HepG2 (cell line): Measurements from ENCODE around the gene UBL5. TPM values are rescaled to one million over a fixed set of nuclear protein-coding genes. Genes with fewer than 3 reads are reported as not detected.

ENCODE experiments used
- CSRNP1 ChIP-seq: sonication (generic); formaldehyde crosslinking; IDR thresholded peaks from 2 replicates; pipeline ENCODE4 v1.8.1; 2023; ENCODE audit warnings: mild to moderate bottlenecking, missing genetic modification reagents
- ERF ChIP-seq: IDR thresholded peaks from 2 replicates; pipeline ENCODE4 v1.6.1; 2018; ENCODE audit warnings: missing biosample characterization, missing genetic modification reagents
- GATAD1 ChIP-seq: IDR thresholded peaks from 2 replicates; pipeline ENCODE4 v1.6.1; 2016; ENCODE audit warnings: missing genetic modification reagents, missing compliant biosample characterization
- GATAD2A ChIP-seq: IDR thresholded peaks from 2 replicates; pipeline ENCODE4 v1.6.1; 2016
- HMGXB4 ChIP-seq, 2 experiments: sonication (generic) in 1 of 2; formaldehyde crosslinking in 1 of 2; IDR thresholded peaks; 2 replicates each; pipeline versions ENCODE4 v1.4.0 to v1.6.1; 2018 to 2020; ENCODE audit warnings: missing genetic modification reagents in 2 of 2, borderline replicate concordance in 1 of 2, low read depth in 1 of 2, mild to moderate bottlenecking in 1 of 2, missing biosample characterization in 1 of 2
- HOXA9 ChIP-seq: sonication (generic); formaldehyde crosslinking; IDR thresholded peaks from 2 replicates; pipeline ENCODE4 v1.8.1; 2022; ENCODE audit warnings: missing genetic modification reagents, mild to moderate bottlenecking, moderate library complexity, borderline replicate concordance
- MYNN ChIP-seq: sonication (generic); formaldehyde crosslinking; IDR thresholded peaks from 2 replicates; pipeline ENCODE4 v1.4.0; 2020; ENCODE audit warnings: mild to moderate bottlenecking, low read depth, missing genetic modification reagents
- NFE2 ChIP-seq: sonication (generic); formaldehyde crosslinking; IDR thresholded peaks from 2 replicates; pipeline ENCODE4 v1.4.0; 2020; ENCODE audit warnings: missing genetic modification reagents
- PAXIP1 ChIP-seq: sonication (generic); formaldehyde crosslinking; conservative IDR thresholded peaks from 2 replicates; pipeline ENCODE4 v1.4.0; 2020; ENCODE audit warnings: mild to moderate bottlenecking, missing genetic modification reagents, moderate library complexity
- RBFOX2 ChIP-seq: fragments of 200-400 bp; formaldehyde crosslinking; IDR thresholded peaks from 2 replicates; pipeline ENCODE4 v1.6.1; 2017; ENCODE audit warnings: low read depth, mild to moderate bottlenecking, low read length
- SALL2 ChIP-seq: sonication (generic); formaldehyde crosslinking; IDR thresholded peaks from 2 replicates; pipeline ENCODE4 v1.8.1; 2023; ENCODE audit warnings: mild to moderate bottlenecking, missing genetic modification reagents, inconsistent platforms
- SATB2 ChIP-seq: sonication (generic); formaldehyde crosslinking; IDR thresholded peaks from 2 replicates; pipeline ENCODE4 v1.5.0; 2020; ENCODE audit warnings: missing genetic modification reagents
- ZFX ChIP-seq: sonication (generic); formaldehyde crosslinking; IDR thresholded peaks from 2 replicates; pipeline ENCODE4 v1.4.0; 2020; ENCODE audit warnings: mild to moderate bottlenecking, low read depth, missing genetic modification reagents, moderate library complexity
- ZNF672 ChIP-seq: sonication (generic); formaldehyde crosslinking; IDR thresholded peaks from 2 replicates; pipeline ENCODE4 v1.8.1; 2022; ENCODE audit warnings: missing genetic modification reagents
- ZNF816 ChIP-seq: sonication (generic); formaldehyde crosslinking; IDR thresholded peaks from 2 replicates; pipeline ENCODE4 v1.8.0; 2022; ENCODE audit warnings: missing genetic modification reagents, mild to moderate bottlenecking, borderline replicate concordance
- polyA plus RNA-seq, 8 experiments: library from polyadenylated mRNA; depleted of rRNA in 3 of 8; stranded (reverse) in 7 of 8; unstranded in 1 of 8; fragments of >200 nt; fragmentation: Illumina TruSeq in 4 of 8; extraction: Trizol in 4 of 8; gene quantifications; 2 replicates each; pipeline versions ENCODE4 v1.2.1 to v1.2.3, GENCODE V29; 2011 to 2016; ENCODE audit warnings: low read depth in 4 of 8, missing spikeins in 1 of 8, mixed read lengths in 1 of 8; ENCODE audit not compliant: insufficient read depth in 1 of 8
- total RNA-seq, 5 experiments: library from RNA; depleted of rRNA; stranded (reverse); fragments of >200 nt; fragmentation: Illumina TruSeq; extraction: Trizol; gene quantifications; 2 replicates each; pipeline ENCODE4 v1.2.3, GENCODE V29; 2016; ENCODE audit warnings: low read depth in 1 of 5
- TF ChIP-seq, protein P1 (sequence below): sonication (generic); formaldehyde crosslinking; IDR thresholded peaks from 2 replicates; pipeline ENCODE4 v1.9.0; 2021; ENCODE audit warnings: missing genetic modification reagents, borderline replicate concordance
- TF ChIP-seq, protein P2 (sequence below): sonication (generic); formaldehyde crosslinking; IDR thresholded peaks from 2 replicates; pipeline ENCODE4 v1.8.1; 2022; ENCODE audit warnings: low read depth, mild to moderate bottlenecking, missing genetic modification reagents

The UBL5 gene
- total and polyA plus RNA-seq, 2 of the 13 experiments (the other 11 are each of a cell fraction or from before 2014, with no cell fraction given) = 373 to 487 TPM

- no peak for TF ChIP-seq CSRNP1 (CRISPR knock-in tag)
- no peak for TF ChIP-seq ZNF672 (CRISPR knock-in tag)
- peak; percentile 29 for TF ChIP-seq PAXIP1
- TF ChIP-seq ZNF816 (CRISPR knock-in tag) = no peak
- no peak for TF ChIP-seq ERF (CRISPR knock-in tag)
- TF ChIP-seq, protein P1, sequence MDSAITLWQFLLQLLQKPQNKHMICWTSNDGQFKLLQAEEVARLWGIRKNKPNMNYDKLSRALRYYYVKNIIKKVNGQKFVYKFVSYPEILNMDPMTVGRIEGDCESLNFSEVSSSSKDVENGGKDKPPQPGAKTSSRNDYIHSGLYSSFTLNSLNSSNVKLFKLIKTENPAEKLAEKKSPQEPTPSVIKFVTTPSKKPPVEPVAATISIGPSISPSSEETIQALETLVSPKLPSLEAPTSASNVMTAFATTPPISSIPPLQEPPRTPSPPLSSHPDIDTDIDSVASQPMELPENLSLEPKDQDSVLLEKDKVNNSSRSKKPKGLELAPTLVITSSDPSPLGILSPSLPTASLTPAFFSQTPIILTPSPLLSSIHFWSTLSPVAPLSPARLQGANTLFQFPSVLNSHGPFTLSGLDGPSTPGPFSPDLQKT (CRISPR knock-in tag) = no peak
- TF ChIP-seq RBFOX2 = peak; percentile 85
- no peak for TF ChIP-seq SATB2 (CRISPR knock-in tag)
- TF ChIP-seq SALL2 (CRISPR knock-in tag) = no peak
- no peak for TF ChIP-seq HOXA9 (CRISPR knock-in tag)
- no peak for TF ChIP-seq NFE2 (CRISPR knock-in tag)
- peak; percentile 63 for TF ChIP-seq ZFX (CRISPR knock-in tag)
- peak in 1 of 2 experiments; percentile 84; a peak in 1 of 4 replicates for TF ChIP-seq HMGXB4 (CRISPR knock-in tag; IDR thresholded peaks at IDR 0.05; ENCODE audit: borderline replicate concordance in 1 of 2, low read depth in 1 of 2)
- no peak for TF ChIP-seq GATAD2A (CRISPR knock-in tag)
- TF ChIP-seq MYNN (CRISPR knock-in tag) = peak; percentile 70; the same call in 1 of the 2 replicates
- peak; percentile 74 for TF ChIP-seq GATAD1
- TF ChIP-seq, protein P2, sequence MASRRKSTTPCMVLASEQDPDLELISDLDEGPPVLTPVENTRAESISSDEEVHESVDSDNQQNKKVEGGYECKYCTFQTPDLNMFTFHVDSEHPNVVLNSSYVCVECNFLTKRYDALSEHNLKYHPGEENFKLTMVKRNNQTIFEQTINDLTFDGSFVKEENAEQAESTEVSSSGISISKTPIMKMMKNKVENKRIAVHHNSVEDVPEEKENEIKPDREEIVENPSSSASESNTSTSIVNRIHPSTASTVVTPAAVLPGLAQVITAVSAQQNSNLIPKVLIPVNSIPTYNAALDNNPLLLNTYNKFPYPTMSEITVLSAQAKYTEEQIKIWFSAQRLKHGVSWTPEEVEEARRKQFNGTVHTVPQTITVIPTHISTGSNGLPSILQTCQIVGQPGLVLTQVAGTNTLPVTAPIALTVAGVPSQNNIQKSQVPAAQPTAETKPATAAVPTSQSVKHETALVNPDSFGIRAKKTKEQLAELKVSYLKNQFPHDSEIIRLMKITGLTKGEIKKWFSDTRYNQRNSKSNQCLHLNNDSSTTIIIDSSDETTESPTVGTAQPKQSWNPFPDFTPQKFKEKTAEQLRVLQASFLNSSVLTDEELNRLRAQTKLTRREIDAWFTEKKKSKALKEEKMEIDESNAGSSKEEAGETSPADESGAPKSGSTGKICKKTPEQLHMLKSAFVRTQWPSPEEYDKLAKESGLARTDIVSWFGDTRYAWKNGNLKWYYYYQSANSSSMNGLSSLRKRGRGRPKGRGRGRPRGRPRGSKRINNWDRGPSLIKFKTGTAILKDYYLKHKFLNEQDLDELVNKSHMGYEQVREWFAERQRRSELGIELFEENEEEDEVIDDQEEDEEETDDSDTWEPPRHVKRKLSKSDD (CRISPR knock-in tag) = no peak
Observed at GRCh38 chr19:9834726-9835506, 7.2 kb downstream of the UBL5 start, which contains the start of gene PIN1 (continued).
